PFSK-1 (cell line): Measurements from ENCODE around the gene SCYL3.

Experiments
- FOXP2 ChIP-seq: optimal IDR thresholded peaks from 2 replicates; pipeline ENCODE3; 2011; ENCODE audit warnings: borderline replicate concordance, control low read depth, inconsistent platforms; ENCODE audit not compliant: insufficient read depth; ENCODE audit errors: extremely low read length, extremely low read depth
- POLR2AphosphoS5 ChIP-seq: IDR thresholded peaks from 2 replicates; pipeline ENCODE4 v1.6.1; 2012; ENCODE audit warnings: low read depth, mild to moderate bottlenecking, control low read depth, low read length, moderate library complexity
- REST ChIP-seq, 2 experiments: IDR thresholded peaks; 2 replicates each; pipeline versions ENCODE4 v1.6.1 to v1.8.0; 2011 to 2012; ENCODE audit warnings: low read depth in 2 of 2, low read length in 2 of 2, control low read depth in 1 of 2, inconsistent platforms in 1 of 2, mild to moderate bottlenecking in 1 of 2, moderate library complexity in 1 of 2; ENCODE audit not compliant: insufficient read depth in 1 of 2
- SIN3A ChIP-seq: IDR thresholded peaks from 2 replicates; pipeline ENCODE4 v1.6.1; 2012; ENCODE audit warnings: mild to moderate bottlenecking, low read length, moderate library complexity, borderline replicate concordance; ENCODE audit not compliant: insufficient read depth
- TAF1 ChIP-seq: IDR thresholded peaks from 2 replicates; pipeline ENCODE4 v1.6.1; 2012; ENCODE audit warnings: low read length, control low read depth, borderline replicate concordance; ENCODE audit not compliant: insufficient read depth

The SCYL3 gene

DNA sequence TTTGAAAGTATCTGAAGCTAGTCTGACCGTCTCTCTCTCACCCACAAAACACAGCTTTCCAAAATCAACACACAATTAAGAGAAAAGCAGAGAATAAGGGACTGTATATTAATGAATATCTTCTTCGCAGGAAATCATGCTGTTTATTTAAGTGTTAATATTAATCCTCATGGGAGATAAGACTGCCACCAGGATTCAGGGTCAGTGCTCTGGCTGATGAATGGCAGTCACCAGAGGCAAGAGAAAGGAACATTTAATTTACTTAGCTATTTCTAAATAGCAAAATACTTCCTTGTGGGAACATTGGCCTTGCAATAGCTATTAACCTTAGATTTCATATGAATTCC, 2.2 kb downstream of the SCYL3 start:
- TF ChIP-seq POLR2AphosphoS5 (no peak), SIN3A (no peak), REST (IDR thresholded peaks at IDR 0.05; ENCODE audit: insufficient read depth in 1 of 2, low read depth in 2 of 2, low read length in 2 of 2) (no peak), FOXP2 (no peak), TAF1 (no peak)

DNA sequence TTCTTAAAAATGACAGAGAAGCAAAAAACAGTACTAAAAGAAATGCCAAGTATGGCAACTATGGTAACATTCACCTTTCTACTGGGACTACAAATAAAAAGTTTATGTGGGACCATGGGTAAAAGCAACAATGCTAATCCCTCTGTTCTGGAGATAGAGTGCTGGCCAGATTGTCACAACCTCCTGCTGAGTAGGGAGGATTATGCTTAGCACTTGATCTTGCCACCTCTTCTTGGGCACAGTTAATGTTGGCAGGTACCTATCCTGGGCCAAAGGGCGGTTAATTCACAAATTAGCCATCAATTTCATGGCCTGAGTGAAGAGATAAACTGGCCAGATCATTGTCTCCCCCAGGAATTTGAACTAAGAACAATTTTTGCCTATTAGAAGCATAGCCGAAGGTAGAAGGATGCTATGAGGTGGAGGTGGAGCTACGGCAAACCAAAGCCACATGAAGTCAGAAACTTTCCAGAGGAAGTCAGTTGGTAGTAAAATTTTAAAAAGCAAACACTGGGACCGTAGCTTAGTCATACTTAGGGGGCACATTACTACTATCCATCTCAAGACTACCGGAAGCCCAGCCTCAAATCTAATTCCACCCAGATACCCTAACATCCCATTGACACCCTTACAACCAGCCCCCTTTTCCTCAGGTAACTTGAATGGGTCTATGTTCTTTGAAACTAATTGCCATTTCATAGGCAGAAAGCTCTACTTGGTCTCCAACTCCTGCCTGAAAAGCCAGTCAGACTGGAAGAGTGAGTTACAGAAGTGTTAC, 2.7 kb downstream of the SCYL3 start:
- TF ChIP-seq SIN3A (no peak), REST (IDR thresholded peaks at IDR 0.05; ENCODE audit: insufficient read depth in 1 of 2, low read depth in 2 of 2, low read length in 2 of 2) (no peak), FOXP2 (no peak), TAF1 (no peak), POLR2AphosphoS5 (no peak)

GRCh38 chr1:169889871-169890270, 3.8 kb downstream of the SCYL3 start:
- no peak for TF ChIP-seq SIN3A
- TF ChIP-seq FOXP2 = no peak
- no peak for TF ChIP-seq POLR2AphosphoS5
- no peak for TF ChIP-seq REST (IDR thresholded peaks at IDR 0.05; ENCODE audit: insufficient read depth in 1 of 2, low read depth in 2 of 2, low read length in 2 of 2)
- no peak for TF ChIP-seq TAF1

DNA sequence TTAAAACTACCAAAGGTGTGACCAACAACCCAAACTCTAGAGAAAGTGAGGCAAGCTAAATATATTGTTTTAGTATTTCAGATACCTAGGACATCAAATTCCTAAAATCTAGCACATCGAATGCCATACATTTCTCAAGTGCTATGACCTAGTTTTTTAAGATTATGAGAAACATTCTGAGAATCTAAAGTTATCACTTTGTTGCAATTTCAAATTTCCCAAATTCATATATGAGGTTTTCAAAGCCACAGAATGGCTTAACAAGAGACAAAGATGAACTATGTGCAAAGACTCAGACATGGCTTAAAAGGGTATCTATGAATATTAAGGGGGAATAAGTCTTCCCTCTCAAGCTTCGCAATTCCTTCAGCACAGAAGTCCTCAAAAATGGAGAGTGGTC, 6.8 kb downstream of the SCYL3 start:
- TF ChIP-seq FOXP2 (no peak), POLR2AphosphoS5 (no peak), SIN3A (no peak), TAF1 (no peak), REST (IDR thresholded peaks at IDR 0.05; ENCODE audit: insufficient read depth in 1 of 2, low read depth in 2 of 2, low read length in 2 of 2) (no peak)

GRCh38 chr1:169886422-169886821, 7.3 kb downstream of the SCYL3 start:
- TF ChIP-seq SIN3A (no peak), TAF1 (no peak), REST (IDR thresholded peaks at IDR 0.05; ENCODE audit: insufficient read depth in 1 of 2, low read depth in 2 of 2, low read length in 2 of 2) (no peak), POLR2AphosphoS5 (no peak), FOXP2 (no peak)
